Endometrium (tissue), 2 donors: ENCODE data around the gene EPHB4.
"Not testable (repeated sequence)": the region's sequence is repeated elsewhere in the genome, so short reads cannot be mapped to it uniquely, and the experiment has no call there.

Experiments
- FAIRE-seq: peaks from 2 replicates; lab custom pipeline; 2012; peaks lifted over from hg19 to GRCh38; lab: Jason Lieb, UNC
- donor health status: control.
- donor health status: control.

The EPHB4 gene

GRCh38 chr7:100819586-100819985, 7.7 kb downstream of the EPHB4 start:
- FAIRE-seq = no peak

DNA sequence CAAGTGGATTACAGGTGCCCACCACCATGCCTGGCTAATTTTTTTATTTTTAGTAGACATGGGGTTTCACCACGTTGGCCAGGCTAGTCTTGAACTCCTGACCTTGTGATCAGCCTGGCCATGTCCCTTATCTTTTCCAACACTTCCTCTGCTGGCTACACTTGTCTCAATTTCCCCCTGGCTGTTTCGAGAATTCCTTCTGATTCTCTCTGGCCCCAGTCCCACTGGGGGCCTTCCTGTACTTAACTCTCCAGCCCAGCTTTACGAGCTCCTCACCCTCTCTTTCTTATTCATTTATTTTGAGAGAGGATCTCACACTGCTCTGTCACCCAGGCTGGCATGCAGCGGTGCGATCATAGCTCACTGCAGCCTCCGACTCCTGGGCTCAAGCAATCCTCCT, 8.5 kb downstream of the EPHB4 start:
- FAIRE-seq = no peak

DNA sequence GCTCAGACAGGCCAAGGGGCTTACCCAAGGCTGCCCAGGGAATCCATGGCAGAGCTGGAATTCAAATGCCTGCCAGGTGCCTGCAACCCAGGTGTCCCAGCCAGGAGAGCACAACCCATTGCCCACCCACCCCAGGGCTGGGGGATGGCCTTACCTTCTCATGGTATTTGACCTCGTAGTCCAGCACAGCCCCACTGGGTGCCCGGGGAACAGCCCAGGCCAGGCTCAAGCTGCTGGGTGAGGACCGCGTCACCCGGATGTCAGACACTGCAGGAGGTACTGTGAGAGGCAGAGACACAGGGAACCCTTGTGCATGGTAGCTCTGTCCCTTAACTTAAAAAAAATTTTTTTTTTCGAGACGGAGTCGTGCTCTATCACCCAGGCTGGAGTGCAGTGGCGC, 9.0 kb downstream of the EPHB4 start:
- no peak for FAIRE-seq

DNA sequence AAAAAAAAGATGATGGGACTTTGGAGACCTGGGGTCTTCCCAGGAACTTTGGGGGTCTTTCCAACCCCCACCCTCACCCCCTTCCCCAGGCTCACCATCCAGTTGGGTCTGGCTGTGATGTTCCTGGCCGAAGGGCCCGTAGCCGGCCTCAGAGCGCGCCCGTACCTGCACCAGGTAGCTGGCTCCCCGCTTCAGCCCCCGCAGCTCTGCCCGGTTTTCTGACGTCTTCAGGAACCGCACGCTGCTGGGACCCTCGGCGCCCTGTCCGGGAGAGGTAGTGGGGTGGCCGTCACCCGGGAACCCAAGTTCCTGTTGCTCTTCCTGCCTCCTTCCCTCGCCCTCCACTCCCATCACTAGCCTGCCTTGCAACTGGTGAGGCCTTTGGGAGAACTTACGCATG, 10.2 kb downstream of the EPHB4 start:
- FAIRE-seq = no peak

GRCh38 chr7:100816515-100816914, 10.8 kb downstream of the EPHB4 start:
- FAIRE-seq = not testable (repeated sequence)

- no peak for FAIRE-seq
Measured at GRCh38 chr7:100812729-100813128, 14.6 kb downstream of the EPHB4 start.

DNA sequence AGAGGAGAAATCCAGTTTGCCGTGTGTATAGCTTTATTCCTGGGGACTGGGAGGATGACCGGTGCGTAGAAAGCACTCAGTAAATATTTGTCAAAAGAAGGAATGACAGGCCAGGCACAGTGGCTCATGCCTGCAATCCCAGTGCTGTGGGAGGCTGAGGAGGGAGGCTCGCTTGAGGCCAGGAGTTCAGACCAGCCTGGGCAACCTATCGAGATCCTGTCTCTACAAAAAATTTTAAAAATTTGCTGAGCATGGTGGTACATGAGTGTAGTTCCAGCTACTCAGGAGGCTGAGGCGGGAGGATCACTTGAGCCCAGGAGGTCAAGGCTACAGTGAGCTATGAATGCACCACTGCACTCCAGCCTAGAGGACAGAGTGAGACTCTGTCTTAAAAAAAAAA, 15.8 kb downstream of the EPHB4 start:
- no peak for FAIRE-seq

DNA sequence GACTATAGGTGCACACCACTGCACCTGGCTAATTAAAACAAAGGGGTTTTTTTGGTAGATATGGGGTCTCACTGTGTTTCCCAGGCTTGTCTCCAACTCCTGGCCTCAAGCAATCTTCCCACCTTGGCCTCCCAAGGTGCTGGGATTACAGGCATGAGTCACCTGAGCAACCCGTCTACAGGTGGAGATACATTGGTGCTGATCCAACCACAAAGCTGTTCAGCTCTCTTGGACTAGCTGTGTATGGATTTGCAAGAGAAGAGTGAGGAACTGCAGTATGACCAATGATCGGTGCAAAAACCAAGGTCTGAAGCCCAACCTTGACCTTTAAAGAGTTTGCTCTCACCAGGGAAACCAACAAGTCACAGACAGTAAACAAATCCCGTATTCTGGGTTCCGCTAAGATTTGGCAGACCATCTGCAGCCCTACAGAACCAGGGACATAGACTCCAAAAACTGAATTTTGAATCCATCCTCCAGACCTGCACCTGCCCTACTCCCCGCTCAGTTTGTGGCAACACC, 18.9 kb downstream of the EPHB4 start:
- FAIRE-seq = no peak

DNA sequence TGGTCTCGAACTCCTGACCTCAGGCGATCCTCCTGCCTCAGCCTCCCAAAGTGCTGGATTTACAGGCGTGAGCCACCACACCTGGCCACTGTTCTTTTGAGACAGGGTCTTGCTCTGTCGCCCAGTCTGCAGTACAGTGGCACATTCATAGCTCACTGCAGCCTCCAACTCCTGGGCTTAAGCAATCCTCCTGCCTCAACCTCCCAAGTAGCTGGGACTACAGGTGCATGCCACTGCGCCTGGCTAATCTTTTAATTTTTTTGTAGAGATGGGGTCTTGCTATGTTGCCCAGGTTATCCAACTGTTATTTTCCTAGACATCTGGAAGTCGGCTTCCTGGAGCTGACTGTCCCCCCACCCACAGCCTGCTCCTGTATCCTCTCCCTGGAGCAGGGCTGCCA, 20.4 kb downstream of the EPHB4 start:
- FAIRE-seq = not testable (repeated sequence)

DNA sequence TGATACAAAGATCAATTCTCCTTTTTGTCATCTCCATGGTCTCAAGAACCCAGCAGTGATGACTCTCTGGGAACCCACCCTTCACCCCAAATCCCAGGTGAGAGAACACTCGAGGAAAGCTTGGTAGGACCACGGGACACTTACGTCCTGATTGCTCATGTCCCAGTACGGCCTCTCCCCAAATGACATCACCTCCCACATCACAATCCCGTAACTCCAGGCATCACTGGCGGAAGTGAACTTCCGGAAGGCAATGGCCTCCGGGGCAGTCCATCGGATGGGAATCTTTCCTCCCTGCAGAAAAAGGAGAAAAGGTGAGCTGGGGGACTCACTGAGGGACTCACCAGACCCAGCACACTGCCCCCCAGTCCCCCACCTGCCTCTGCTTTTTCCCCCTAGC, 21.0 kb downstream of the EPHB4 start:
- FAIRE-seq = no peak

DNA sequence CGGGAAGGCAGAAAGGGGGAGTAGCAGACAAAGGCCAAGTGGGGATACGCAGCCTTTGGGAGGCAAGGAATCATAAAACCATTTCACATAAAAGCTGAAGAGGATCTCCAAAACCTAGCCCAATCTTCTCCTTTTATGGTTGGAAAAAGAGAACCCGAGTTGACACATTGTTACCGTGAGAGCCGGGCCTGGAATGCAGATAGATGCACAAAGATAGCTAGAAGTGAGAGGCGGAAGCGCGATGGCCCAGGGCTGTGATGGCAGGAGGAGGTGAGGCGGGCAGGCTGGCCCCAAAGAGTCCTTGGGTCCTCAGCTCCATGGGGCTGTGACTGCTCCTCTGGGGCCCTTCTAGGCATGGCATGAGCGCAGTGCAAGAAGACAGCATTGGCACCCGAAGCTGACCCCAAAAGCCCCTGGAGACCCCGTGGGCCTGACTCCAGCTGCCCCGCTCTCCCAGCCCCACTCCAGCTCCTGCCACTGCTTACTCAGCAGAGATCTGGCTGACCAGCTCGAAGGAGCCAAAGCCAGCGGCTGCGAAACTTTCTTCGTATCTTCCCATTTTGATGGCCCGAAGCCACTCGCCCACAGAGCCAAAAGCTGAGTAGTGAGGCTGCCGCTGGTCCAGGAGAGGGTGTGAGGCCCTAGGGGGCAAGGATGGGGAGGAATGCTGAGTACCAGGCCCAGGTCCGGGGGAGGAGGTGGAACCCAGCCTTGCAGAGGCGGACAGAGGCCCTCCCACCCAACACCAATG, 22.5 kb downstream of the EPHB4 start:
- FAIRE-seq = no peak

GRCh38 chr7:100803398-100804161, 23.7 kb downstream of the EPHB4 start:
- FAIRE-seq = no peak

DNA sequence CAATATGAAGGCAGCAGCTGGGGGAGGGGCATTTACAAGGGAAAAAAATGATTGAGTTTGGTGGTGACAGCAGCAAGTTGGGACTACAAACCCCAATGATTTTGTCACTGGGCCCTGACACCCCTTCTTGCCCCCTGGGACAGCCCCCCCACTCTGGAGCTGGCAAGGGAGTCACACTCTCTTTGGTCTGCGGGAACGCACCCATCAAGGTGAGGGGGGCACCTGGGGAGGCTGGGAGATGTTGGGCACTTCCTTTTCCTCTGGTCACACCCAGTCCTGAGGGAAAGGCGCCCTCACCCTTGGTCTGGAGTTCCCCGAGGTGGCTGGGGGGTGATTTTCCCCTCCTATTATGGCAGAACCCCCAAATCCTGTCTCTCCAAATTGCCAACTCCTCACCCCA, 24.4 kb downstream of the EPHB4 start:
- no peak for FAIRE-seq

DNA sequence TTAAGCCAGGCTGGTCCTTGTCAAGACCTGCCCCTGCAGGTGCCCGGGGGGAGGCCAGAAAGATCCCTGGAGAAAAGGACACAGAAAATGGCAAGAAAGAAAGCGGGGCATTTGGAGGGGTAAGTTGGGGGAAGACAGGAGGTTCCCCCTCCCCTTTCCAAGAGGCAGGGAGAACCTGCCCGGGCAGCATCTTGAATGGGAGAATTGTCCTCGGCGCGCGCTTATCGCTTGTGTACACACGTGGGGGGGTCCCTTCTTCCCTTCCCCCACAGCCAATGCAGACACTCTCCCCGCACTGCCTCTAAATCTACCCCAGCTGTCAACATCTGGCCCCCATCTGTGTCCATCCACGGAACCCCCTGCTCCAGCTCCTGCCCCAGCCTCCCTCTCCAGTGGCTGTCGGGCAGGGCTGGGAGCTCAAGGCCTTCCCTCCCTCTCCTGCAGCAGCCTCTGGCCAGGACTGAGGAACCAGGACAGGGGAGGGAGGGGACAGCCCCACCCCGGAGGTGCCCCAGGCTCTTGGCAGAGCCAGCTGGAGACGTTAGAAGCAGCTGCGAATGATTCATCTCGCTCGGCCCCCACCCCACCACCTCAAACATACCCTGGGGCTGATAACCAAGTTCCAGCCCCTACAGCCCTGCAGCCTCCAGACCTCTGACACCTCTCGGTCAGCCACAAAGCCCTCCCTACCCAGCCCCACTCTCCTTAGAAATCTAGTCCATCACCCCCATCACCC, 25.3 kb downstream of the EPHB4 start:
- no peak for FAIRE-seq

DNA sequence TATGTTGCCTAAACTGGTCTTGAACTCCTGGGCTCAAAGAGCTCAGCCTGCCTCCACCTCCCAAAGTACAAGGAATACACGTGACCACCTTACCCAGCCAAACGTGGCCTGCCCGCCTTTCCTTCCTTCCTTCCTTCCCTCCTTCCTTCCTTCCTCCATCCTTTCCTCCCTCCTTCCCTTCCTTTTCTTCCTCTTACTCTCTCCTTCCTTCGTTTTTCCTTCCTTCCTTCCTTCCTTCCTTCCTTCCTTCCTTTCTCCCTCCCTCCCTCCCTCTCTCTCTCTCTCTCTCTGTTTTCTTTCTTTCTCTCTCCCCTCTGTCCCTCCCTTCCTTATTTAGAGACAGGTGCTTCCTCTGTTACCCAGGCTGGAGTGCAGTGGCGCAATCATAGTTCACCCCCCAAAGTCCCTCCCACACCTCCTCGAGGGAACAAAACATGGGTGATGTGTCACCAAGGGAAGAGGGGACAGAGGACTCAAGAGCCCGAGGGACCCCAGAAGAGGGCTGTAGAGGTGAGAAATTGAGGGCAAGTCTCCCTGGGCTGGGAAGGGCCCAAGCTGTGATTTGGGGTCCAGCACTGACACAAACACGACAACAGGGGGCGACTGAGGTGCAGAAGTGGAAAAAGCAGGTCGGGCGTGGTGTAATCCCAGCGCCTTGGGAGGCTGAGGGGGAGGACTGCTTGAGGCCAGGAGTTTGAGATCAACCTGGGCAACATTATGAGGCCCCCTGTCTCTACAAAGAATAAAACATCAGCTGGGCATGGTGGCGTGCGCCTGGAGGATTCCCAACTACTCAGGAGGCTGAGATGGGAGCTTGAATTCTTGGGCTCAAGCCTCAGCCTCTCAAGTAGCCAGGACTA, 28.1 kb downstream of the EPHB4 start:
- FAIRE-seq = no peak

DNA sequence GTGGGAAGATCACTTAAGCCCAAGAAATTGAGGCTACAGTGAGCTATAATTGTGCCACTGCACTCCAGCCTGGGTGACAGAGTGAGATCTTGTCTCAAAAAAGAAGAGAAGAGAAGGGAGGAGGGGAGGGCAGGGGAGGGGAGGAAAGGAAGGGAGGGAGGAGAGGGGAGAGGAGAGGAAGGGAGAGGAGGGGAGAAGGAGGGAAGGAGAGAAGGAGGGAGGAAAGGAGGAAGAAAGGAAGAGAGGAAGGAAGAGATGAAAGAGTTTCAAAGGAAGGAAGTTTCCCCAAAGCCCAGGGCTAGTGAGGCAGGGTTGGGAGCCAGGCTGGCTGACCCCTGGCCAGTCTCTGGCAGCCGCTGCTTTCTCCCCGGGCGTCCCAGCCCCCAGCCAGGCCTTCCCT, 32.6 kb downstream of the EPHB4 start:
- no peak for FAIRE-seq

- FAIRE-seq = no peak
Measured at GRCh38 chr7:100793806-100794660, 33.3 kb downstream of the EPHB4 start.

DNA sequence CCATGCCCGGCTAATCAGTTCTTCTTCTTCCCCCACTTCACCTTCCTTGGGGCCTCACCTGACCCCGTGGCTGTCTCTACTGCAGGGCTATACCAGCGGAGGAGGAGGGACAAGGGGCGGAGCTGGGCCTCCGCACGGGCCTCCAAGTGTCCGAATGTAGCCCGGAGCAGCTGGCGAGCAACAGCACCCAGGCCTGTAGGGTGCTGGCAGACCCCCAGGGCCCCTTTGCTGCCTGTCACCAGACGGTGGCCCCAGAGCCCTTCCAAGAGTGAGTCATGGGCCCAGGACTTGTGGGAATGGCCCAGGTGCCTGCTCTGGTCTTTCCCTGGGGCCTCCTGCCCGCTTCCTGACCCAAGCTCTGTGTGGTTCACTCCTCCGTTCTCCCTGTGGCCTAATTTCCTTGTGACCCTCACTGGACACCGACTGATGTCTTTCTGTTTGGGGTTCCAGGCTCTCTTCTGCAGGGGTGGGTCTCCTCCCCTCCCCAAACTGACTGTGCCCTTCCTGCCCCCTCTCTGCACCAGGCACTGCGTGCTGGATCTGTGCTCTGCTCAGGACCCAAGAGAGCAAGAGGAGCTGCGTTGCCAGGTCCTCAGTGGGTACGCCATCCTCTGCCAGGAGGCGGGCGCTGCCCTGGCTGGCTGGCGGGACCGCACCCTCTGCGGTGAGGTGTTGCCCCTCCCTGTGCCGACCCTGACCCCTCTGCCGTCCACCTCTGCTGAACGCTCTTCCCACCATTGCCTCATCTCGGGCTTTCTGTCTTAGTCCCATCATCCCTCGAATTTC, 35.2 kb downstream of the EPHB4 start:
- no peak for FAIRE-seq

DNA sequence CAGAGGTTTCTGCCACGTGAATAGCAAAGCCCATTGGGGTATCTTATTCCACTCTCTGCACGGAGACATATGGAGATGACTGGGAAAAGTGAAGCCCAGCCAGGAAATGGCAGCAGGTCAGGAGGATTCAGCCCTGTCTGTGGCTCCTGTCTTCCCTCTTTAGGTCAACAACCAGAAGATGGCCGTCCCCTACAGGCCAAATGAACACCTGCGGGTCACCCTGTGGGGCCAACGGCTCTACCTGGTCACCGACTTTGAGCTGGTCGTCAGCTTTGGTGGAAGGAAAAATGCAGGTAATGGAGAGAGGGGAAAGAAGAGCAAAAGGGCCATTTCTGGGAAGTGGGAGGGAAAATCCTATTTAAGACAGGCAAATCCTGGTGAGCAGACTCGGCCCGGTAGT, 38.3 kb downstream of the EPHB4 start:
- no peak for FAIRE-seq

DNA sequence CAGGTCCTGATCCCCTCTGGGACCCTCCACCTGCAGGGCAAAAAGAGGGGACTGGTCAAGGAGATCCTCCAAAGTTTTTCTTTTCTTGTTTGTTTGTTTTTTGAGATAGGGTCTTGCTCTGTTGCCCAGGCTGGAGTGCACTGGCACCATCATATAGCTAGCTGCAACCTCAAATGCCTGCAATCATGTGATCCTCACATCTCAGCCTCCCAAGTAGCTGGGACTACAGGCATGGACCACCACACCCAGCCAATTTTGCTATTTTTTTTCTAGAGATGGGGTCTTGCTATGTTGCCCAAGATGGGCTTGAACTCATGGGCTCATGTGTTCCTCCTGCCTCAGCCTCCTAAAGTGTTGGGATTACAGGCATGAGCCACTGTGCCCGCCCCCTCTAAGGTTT, 41.0 kb downstream of the EPHB4 start:
- no peak for FAIRE-seq
